Motor neuron (in vitro differentiated cells): ENCODE data around the gene GAMT. TPM values are rescaled to one million over a fixed set of nuclear protein-coding genes. Genes with fewer than 3 reads are reported as not detected.
A peak's percentile ranks its signal among the peaks of the same experiment; 100 is the strongest.

ENCODE experiments used
- ATAC-seq, 8 experiments: fragments of 200-7000 bp; cut with Tn5 transposase; replicated peaks in 6 of 8; 2 replicates each; pipeline ENCODE4 v1.8.0; 2021; ENCODE audit warnings: mild to moderate bottlenecking in 8 of 8, moderate library complexity in 8 of 8
- H3K27ac ChIP-seq, 2 donors: fragments of 250-450 bp; sonication (Bioruptor Pico); 2 replicates each; pipeline ENCODE4 v1.9.0; 2021; ENCODE audit warnings: antibody characterized with exemption in 2 of 2, mild to moderate bottlenecking in 2 of 2, moderate library complexity in 1 of 2
- H3K4me1 ChIP-seq, 2 donors: fragments of 250-450 bp; sonication (Bioruptor Pico); replicated peaks in 1 of 2; 2 replicates each; pipeline ENCODE4 v1.6.1; 2021; ENCODE audit warnings: antibody characterized with exemption in 2 of 2, mild to moderate bottlenecking in 2 of 2, moderate library complexity in 1 of 2
- H3K4me3 ChIP-seq, 5 donors: fragments of 250-450 bp; sonication (Bioruptor Pico); 2 replicates each; pipeline ENCODE4 v1.9.0; 2021; ENCODE audit warnings: antibody characterized with exemption in 5 of 5, mild to moderate bottlenecking in 5 of 5, moderate library complexity in 4 of 5
- WGBS, 10 experiments: fragments of 450-650 bp; shearing (Covaris generic); methylation state at CpG; one replicate each; pipeline ENCODE4 v1.0.0; 2022; 5-methylcytosine and 5-hydroxymethylcytosine counted together
- in situ Hi-C, 9 experiments: fragments of 400-800 bp; cut with MboI; loops; one replicate each; pipeline ENCODE4 v1.15.0; 2021; ENCODE audit warnings: low sequenced_read_pairs in 9 of 9, low pct_unique_long_range_greater_than_20kb in 2 of 9; ENCODE audit not compliant: unreplicated experiment in 9 of 9
- total RNA-seq, 8 experiments: library from RNA; unstranded; fragments of 300-600 nt; gene quantifications; 2 replicates each; pipeline versions ENCODE4 v1.2.3 to v1.2.4, GENCODE V29; 2022

Gene GAMT
- total RNA-seq, 8 experiments from 2014 or later = 18.6 to 38.9 (median 27.6) TPM

DNA sequence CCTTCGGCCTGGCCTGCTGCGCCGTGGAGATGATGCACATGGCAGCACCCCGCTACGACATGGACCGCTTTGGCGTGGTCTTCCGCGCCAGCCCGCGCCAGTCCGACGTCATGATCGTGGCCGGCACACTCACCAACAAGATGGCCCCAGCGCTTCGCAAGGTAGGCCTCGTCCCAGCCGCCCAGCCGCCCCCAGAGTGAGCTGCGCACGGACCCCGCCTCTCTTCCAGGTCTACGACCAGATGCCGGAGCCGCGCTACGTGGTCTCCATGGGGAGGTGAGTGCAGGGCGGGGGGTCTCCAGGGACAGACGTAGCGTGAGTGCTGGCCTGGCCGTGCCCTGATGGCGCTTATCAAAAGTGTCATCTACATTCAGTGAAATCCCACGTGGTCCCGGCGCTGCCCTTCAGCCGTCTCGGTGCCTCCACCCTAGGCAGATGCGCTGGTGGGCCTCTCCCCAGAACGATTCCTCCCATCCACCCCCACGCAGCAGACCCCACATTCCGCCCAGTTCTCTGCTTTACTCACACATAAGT is 10.4 kb downstream of the GAMT start:
- no peak for ATAC-seq
- 40 to 100% (median 82%) methylated on average over 1 to 9 of the region's 42 CpGs; no CpG with 5 or more reads in 4 of the 10 experiments for WGBS, 10 experiments
- no peak overlapping the region for H3K4me3 ChIP-seq
- in situ Hi-C loops = no loop called here
- no peak overlapping the region for H3K27ac ChIP-seq
- H3K4me1 ChIP-seq = peaks cover 0 to 5% of the 10 kb centered on the region in 2 donors

DNA sequence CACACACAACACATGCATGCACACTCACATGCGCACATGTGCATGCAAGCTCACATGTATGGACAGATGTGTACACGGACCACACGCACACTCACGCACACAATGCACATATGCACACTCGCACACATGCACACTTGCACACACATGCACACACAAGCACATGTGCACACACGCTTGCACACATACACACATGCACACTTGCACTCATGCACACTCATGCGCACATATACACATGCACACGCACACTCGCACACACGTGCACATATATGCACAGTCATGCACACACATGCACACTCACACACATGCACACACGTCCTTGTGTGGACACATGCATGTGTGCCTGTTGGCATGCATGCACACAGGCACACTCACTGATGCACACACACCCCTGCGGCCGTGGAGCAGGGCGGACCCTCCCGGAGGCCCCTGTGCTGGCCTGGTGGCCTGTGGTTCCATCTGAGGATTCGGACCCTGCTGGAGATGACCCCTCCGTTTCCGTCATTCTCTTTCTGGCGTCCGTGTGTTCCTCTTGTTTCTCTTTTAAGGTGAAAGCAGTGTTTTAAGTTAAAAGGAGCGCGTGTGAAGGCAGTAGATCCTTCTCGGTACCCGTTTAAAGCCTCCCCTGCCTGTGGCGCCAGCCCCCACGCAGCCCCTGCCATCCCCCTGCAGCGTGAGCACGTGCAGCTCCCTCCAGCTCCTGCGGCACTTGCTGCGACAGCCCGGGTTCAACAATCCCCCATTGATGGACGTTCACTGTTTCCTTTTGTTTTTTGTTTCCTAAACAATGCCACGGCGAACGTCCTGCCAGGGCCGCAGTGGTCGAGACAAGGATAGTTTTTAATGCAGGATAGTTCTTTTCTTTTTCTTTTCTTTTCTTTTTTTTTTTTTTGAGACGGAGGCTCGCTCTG is 12.1 kb downstream of the GAMT start:
- in situ Hi-C loops = no loop called here
- ATAC-seq = peak in 3 of 8 experiments; percentile 4 to 6 (median 4)
- 89 to 100% (median 95%) methylated on average over 1 to 17 of the region's 39 CpGs; no CpG with 5 or more reads in 1 of the 10 experiments for WGBS, 10 experiments

DNA sequence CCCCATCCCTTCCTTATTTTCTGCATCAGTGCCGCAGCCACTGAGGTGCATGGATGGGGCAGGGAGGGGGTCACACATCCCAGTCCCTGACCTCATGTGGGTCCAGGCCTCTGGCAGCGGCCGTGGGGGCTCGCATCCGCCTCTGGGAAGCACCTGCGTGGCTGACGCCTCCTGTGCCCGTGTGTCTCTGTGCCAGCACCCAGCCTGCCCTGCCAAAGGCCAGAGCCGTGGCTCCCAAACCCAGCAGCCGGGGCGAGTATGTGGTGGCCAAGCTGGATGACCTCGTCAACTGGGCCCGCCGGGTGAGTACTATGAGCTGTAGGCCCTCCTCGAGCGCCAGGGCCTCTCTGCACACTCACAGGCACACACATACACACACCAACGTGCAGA is 12.7 kb downstream of the GAMT start:
- H3K4me3 ChIP-seq = no peak overlapping the region
- no peak overlapping the region for H3K27ac ChIP-seq
- in situ Hi-C loops = no loop called here

More for the DNA sequence above, 12.1 kb downstream of the GAMT start:
- no peak overlapping the region for H3K4me3 ChIP-seq
- H3K27ac ChIP-seq = no peak overlapping the region
- H3K4me1 ChIP-seq = peaks cover 5 to 7% of the 10 kb centered on the region in 2 donors

DNA sequence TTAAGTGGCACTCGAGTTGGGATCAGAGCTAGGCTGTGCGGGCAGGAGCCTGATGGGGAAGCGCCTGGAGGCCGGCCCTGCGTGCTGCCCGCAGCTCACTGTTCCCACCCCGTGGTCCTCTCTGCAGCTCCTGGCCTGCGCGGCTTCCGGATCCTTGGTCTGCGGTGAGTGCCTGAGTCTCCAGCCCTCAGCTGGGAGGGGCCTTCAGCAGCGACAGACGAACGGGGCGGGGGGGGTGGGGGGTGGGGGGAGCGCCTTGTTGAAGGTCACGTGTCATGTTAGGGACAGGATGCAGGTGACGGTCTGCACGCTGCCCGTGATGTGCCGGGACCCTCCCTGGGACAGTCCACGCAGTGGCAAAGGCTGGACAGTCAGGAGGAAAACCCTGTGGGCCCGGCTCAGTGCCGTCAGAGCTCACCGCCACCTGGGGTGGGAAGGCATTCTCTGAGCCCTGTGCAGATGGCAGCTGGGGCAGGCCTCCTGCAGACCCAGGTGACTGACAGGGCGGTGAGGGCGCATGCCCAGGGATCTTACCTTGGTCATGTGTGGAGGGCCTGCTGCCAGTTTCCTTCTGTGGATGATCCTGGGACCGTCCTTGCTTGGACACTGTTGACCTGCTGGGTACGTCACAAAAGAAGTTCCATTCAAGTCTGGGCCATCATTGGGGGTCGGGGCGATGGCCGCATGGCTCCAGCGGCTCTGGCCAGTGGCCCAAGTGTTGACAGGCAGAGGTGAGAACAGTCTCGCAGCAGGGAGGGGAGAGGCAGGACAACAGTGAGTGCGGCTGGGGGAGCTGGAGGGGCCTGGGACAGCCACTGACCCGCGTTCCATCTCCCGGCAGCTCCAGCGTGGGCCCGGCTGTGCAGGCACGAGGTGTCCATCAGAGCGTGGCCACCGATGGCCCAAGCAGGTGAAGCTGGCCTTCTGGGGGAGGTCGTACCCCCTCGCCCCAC is 13.4 kb downstream of the GAMT start:
- ATAC-seq = no peak
- peaks cover 5 to 7% of the 10 kb centered on the region in 2 donors for H3K4me1 ChIP-seq
- no peak overlapping the region for H3K4me3 ChIP-seq
- in situ Hi-C loops = no loop called here
- no peak overlapping the region for H3K27ac ChIP-seq
- WGBS, 10 experiments = 92 to 100% (median 99%) methylated on average over 2 to 6 of the region's 45 CpGs; no CpG with 5 or more reads in 6 of the 10 experiments

More for the DNA sequence above, 12.7 kb downstream of the GAMT start:
- WGBS, 10 experiments = 92 to 100% (median 99%) methylated on average over 1 to 4 of the region's 17 CpGs; no CpG with 5 or more reads in 6 of the 10 experiments
- peak in 1 of 8 experiments; percentile 1 for ATAC-seq
- peaks cover 5 to 7% of the 10 kb centered on the region in 2 donors for H3K4me1 ChIP-seq

DNA sequence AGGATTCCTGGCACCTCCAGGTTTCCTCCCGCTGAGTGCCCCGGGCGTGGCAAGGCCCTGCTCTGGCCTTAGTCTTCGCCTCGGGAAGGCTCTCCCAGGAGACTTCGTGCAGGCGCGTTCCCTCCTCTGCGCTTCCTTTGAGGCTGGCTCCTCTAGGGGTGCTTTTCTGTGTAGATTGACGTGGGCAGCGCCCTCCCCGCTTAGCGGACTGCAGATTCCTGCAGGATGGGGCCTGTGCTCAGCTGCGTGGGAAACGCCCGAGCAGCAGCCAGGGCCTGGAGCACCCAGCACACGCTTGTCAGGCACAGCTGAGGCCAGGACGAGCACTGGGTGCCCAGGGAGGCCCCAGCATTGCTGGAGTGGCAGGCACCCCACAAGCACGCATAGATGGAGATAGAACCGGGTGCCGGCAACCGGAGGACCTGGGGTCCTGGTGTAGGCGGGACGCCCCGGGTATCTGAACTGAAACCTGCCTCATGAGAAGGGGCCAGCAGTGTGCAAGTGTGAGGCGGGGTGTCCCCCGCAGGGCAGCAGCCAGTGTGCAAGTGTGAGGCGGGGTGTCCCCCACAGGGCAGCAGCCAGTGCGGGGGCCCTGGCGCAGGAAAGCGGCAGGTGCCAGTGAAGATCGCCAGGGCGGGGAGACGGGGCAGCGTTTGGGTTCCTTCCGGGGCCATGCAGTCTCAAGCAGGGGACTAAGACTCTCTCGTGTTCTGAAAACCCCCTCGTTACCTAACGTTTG is 14.2 kb downstream of the GAMT start:
- Histone ChIP-seq H3K27ac (no peak overlapping the region), H3K4me1 (peaks cover 5 to 7% of the 10 kb centered on the region in 2 donors), H3K4me3 (no peak overlapping the region)
- 59 to 100% (median 91%) methylated on average over 2 to 8 of the region's 39 CpGs; no CpG with 5 or more reads in 6 of the 10 experiments for WGBS, 10 experiments
- in situ Hi-C loops = no loop called here
- ATAC-seq = no peak

DNA sequence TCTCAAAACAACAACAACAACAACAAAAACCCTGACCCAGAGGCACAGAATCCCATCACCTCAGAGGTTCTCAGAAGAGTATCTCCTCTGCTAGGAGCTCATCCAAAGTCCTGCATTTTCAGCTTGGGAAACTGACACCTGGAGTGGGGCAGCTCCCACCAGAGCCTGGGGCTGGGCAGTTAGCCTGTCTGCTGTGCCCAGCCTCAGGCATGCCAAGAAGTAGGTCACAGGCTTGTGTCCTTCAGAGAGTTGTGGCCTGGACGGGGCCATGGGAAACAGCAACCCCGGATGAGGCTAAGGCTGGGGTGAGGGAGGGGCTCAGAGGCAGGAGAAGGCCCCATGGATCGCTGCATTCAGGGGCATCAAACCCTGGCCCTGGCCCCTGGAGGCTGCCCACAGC is 15.5 kb downstream of the GAMT start:
- Histone ChIP-seq H3K4me1 (peaks cover 13 to 14% of the 10 kb centered on the region in 2 donors), H3K4me3 (no peak overlapping the region), H3K27ac (no peak overlapping the region)
- in situ Hi-C loops = no loop called here
- no peak for ATAC-seq
- 80% methylated on average over 1 of the region's 3 CpGs; no CpG with 5 or more reads in 9 of the 10 experiments for WGBS, 10 experiments

DNA sequence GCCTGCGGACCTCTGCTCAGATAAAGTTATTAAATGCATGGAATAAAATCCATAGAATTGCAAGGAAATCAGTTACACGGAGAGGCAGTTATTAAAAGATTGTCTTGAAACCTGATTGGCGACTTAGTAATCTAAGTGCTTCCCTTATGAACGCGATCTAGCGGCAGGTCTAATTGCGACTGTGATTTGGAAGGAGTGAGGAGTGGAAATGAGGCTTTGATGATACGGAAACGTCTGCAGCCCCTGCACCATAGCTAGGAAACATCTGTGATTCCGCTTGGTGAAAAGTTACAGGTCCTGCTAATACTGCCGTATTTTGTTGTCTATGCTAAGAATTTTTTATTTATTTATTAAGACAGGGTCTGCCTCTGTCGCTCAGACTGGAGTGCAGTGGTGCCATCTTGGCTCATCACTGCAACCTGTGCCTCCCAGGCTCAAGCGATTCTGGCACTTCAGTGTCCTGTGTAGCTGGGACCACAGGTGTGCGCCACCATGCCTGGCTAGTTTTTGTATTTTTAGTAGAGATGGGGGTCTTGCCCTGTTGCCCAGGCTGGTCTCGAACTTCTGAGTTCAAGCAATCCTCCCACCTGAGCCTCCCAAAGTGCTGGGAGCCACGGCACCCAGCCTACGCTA is 16.7 kb downstream of the GAMT start:
- H3K4me1 ChIP-seq = peaks cover 13 to 14% of the 10 kb centered on the region in 2 donors
- WGBS, 10 experiments = 0 to 70% (median 32%) methylated on average over 1 to 12 of the region's 17 CpGs; no CpG with 5 or more reads in 2 of the 10 experiments
- in situ Hi-C loops = no loop called here
- H3K4me3 ChIP-seq = peak overlapping the region; percentile 63 to 93 (median 65)
- H3K27ac ChIP-seq = peak overlapping the region in 1 of 2 donors; percentile 94
- ATAC-seq = no peak

DNA sequence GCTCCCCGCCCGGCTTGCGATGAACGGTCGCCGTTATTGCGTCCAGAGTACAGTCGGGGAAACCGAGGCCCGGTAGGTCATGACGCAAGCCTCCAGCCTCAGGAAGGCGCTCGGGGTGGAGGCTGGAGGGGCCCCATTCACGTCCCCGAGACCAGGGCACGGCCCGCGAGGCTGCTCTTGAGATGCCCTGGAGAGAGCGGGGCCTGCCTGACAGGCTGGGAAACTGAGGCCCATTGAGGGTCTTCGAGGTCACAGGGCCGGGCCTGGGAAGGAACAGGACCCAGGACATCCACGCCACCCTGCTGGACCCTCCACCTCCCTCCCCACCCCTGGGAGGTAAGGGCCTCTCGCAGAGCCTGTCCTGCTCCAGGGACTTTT is 17.3 kb downstream of the GAMT start:
- WGBS, 10 experiments = 0 to 3% (median 0%) methylated on average over 5 to 13 of the region's 23 CpGs; no CpG with 5 or more reads in 6 of the 10 experiments
- H3K4me1 ChIP-seq = peaks cover 13 to 14% of the 10 kb centered on the region in 2 donors
- peak overlapping the region; percentile 87 to 94 for H3K27ac ChIP-seq
- peak in 5 of 8 experiments; percentile 1 to 10 (median 3) for ATAC-seq
- peak overlapping the region; percentile 63 to 93 (median 65) for H3K4me3 ChIP-seq
- in situ Hi-C loops = no loop called here

DNA sequence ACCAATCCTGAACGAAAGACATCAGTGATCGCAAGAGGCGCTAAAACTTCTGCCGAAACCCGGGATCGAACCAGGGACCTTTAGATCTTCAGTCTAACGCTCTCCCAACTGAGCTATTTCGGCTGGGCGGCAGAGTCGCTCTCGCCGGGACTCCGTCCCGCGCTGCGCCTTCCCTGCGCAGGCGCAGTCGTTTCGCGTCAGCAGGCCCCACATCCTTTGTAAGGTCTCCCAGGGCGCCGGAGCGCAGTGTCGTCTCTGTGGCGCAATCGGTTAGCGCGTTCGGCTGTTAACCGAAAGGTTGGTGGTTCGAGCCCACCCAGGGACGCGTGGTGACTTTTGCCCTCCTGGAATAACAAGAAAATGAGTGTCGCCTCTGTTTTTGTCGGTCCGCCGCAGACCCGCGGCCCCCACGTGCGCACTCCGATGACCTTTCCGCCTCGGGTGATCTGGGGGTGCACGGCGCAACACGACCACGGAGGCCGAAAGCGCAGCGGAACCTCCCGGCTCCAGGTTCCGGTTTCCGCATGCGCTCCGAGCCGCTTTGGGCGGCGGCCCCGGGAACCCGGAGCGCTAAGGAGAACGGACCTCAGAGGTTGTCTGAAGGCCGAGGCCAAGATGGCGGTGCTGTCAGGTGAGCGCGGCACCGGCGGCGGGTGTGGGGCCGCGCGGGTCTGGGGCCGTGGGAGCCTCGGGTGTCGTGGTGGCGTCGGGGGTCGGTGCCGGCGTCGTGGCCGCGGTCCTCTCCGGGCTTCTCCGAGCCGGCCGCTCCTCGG is 17.8 kb downstream of the GAMT start, which contains the start of gene NDUFS7:
NDUFS7 (plus strand) TSS at position 596 of the 773 bp plus-strand sequence; CDS start at position 616, 20 bp downstream.
- in situ Hi-C loops = no loop called here
- 0 to 10% (median 1%) methylated on average over 1 to 24 of the region's 90 CpGs; no CpG with 5 or more reads in 5 of the 10 experiments for WGBS, 10 experiments
- peak within 1 kb of the TSS; percentile 63 to 93 (median 65) for H3K4me3 ChIP-seq
- peak within 1 kb of the TSS; percentile 87 to 94 for H3K27ac ChIP-seq
- peaks cover 13 to 14% of the 10 kb centered on the region in 2 donors for H3K4me1 ChIP-seq
- ATAC-seq = peak; percentile 77 to 88 (median 82)

DNA sequence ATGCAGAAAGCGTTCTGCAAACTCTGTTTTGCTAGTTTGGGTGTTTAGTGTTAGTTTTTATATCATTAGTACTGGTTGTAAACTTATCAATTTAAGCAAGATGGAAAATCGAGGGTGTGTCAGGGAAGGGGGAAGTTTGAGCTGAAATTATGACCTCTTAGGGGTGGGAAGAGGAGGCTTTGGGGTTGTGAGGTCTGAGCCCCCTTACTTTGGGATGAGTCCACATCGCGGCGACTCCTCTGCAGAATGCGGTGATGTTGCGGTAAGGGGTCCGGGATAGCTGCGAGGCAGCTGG is 18.4 kb downstream of the GAMT start:
- no peak for ATAC-seq
- H3K27ac ChIP-seq = no peak overlapping the region

DNA sequence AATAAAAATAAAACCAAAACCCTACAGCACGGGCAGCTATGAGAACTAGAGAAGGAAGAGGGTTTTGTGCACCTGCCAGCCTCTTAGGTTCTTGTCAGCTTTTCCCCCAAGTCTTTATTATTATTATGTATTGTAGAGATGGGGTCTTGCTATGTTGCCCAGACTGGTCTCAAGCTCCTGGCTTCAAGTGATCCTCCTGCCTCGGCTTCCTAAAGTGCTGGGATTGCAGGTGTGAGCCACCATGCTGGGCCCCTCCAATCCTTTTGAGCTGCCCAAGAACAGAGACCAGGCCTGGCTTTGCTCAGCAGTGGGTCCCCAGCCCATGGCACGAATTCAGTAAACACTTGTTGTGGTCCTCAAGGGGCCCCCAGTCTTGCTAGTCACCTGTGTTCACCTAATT is 19.1 kb downstream of the GAMT start:
- in situ Hi-C loops = no loop called here
- WGBS, 10 experiments = 70 to 100% (median 93%) methylated on average over 1 to 3 of the region's 3 CpGs; no CpG with 5 or more reads in 3 of the 10 experiments
- H3K4me1 ChIP-seq = peaks cover 13 to 14% of the 10 kb centered on the region in 2 donors
- no peak overlapping the region for H3K27ac ChIP-seq
- ATAC-seq = no peak
- H3K4me3 ChIP-seq = no peak overlapping the region

More for the DNA sequence above, 18.4 kb downstream of the GAMT start:
- H3K4me1 ChIP-seq = peaks cover 13 to 14% of the 10 kb centered on the region in 2 donors
- in situ Hi-C loops = no loop called here
- peak overlapping the region in 3 of 5 donors; percentile 5 to 93 (median 69) for H3K4me3 ChIP-seq
- 0 to 100% (median 50%) methylated on average over 1 to 8 of the region's 9 CpGs; no CpG with 5 or more reads in 3 of the 10 experiments for WGBS, 10 experiments
